ENCODE results near the gene EXD1.
A peak's percentile ranks its signal among the peaks of the same experiment; 100 is the strongest.
"Not testable (repeated sequence)": the region's sequence is repeated elsewhere in the genome, so short reads cannot be mapped to it uniquely, and the experiment has no call there.

EXD1 gene

GRCh38 chr15:41262571-41262970, 32.0 kb upstream of the EXD1 start:
- in situ Hi-C loops (cut with HindIII; ENCODE audit: low sequenced_read_pairs) = no loop called here
- no peak for TF ChIP-seq CTCF (IDR thresholded peaks at IDR 0.05; ENCODE audit: low read depth, low read length, missing control alignments)
- no peak overlapping the region for H3K4me3 ChIP-seq (ENCODE audit: low read depth, low read length)
- DNase-seq (ENCODE audit: low read depth) = no peak

GRCh38 chr15:41260924-41261323, 30.4 kb upstream of the EXD1 start:
- in situ Hi-C loops (cut with HindIII; ENCODE audit: low sequenced_read_pairs); H3K4me3 ChIP-seq (ENCODE audit: low read depth, low read length); DNase-seq (ENCODE audit: low read depth): not testable (repeated sequence)

GRCh38 chr15:41259546-41260189, 29.1 kb upstream of the EXD1 start:
- no peak for TF ChIP-seq CTCF (IDR thresholded peaks at IDR 0.05; ENCODE audit: low read depth, low read length, missing control alignments)
- no peak for DNase-seq (ENCODE audit: low read depth)
- H3K4me3 ChIP-seq (ENCODE audit: low read depth, low read length) = no peak overlapping the region
- in situ Hi-C loops (cut with HindIII; ENCODE audit: low sequenced_read_pairs) = no loop called here

- no peak for TF ChIP-seq CTCF (IDR thresholded peaks at IDR 0.05; ENCODE audit: low read depth, low read length, missing control alignments)
- H3K4me3 ChIP-seq (ENCODE audit: low read depth, low read length) = no peak overlapping the region
- in situ Hi-C loops (cut with HindIII; ENCODE audit: low sequenced_read_pairs) = no loop called here
- peak; percentile 23 for DNase-seq (ENCODE audit: low read depth)
Measured at GRCh38 chr15:41258750-41259471, 28.4 kb upstream of the EXD1 start.

- no peak for TF ChIP-seq CTCF (IDR thresholded peaks at IDR 0.05; ENCODE audit: low read depth, low read length, missing control alignments)
- DNase-seq (ENCODE audit: low read depth) = no peak
- in situ Hi-C loops (cut with HindIII; ENCODE audit: low sequenced_read_pairs) = no loop called here
- no peak overlapping the region for H3K4me3 ChIP-seq (ENCODE audit: low read depth, low read length)
Measured at GRCh38 chr15:41256577-41257038, 26.1 kb upstream of the EXD1 start.

- in situ Hi-C loops (cut with HindIII; ENCODE audit: low sequenced_read_pairs) = no loop called here
- DNase-seq (ENCODE audit: low read depth) = no peak
- H3K4me3 ChIP-seq (ENCODE audit: low read depth, low read length) = no peak overlapping the region
- TF ChIP-seq CTCF (IDR thresholded peaks at IDR 0.05; ENCODE audit: low read depth, low read length, missing control alignments) = no peak
Measured at GRCh38 chr15:41256103-41256502, 25.5 kb upstream of the EXD1 start.

- H3K4me3 ChIP-seq (ENCODE audit: low read depth, low read length) = no peak overlapping the region
- DNase-seq (ENCODE audit: low read depth) = no peak
- in situ Hi-C loops (cut with HindIII; ENCODE audit: low sequenced_read_pairs) = no loop called here
- TF ChIP-seq CTCF (IDR thresholded peaks at IDR 0.05; ENCODE audit: low read depth, low read length, missing control alignments) = no peak
Measured at GRCh38 chr15:41254560-41254959, 24.0 kb upstream of the EXD1 start.
